ENCODE results near the gene UST. TPM values are rescaled to one million over a fixed set of nuclear protein-coding genes. Genes with fewer than 3 reads are reported as not detected.

UST gene
- total RNA-seq, 4 donors from 2014 or later: 16.7 to 19.5 (median 18.1) TPM

DNA sequence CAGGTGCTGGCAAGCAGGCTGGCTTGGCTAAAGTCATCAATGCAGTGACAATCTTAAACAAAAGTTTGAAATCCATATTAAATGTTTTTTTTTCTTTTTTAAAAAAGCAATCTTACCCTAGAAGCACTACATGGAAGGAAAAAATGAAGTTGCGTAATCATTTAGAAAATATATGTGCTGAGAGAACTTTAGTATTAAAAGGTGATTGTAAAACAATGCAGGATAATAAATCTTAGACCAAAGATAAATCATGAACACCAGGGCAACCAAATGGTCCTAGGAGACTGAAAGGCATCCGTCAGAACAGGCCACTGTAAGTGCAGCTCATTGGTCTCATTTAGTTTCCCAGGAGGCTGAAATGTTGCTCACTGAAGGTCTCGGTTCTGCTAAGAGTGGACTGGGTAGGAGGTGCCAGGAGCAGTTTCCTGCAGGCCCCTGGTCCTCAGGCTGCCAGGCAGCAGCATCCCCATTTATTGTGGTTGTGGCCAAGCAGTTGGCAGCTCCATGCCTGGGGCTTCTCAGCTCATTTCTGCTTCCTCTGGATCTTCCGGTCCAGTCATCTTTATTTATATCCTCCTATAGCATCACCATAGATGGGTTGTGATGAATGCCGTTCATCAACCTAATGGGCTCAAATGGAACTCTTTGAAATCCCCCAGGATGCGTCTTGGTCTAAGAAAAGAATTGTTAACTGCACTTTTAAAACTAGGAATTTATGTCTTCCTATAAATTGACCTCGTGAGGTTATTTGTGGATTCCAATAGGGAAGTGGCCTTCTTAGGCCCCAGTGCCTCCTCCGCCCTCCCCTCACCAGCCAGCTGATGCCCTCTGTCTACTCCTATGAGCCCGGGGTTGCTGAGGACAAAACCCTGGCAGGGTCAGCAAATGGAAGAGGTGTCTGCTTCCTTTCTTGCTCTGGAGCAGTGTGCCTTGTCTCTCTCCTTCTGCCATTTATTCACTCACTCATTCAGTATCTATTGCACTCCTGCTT is 269.0 kb downstream of the UST start:
- Histone ChIP-seq H3K27me3 (no peaks in the 10 kb centered on the region), H3K36me3 (peaks cover 10% of the 10 kb centered on the region), H3K9me3 (no peaks in the 10 kb centered on the region), H3K4me3 (no peak overlapping the region), H3K4me1 (no peaks in the 10 kb centered on the region), H3K27ac (no peak overlapping the region)
- TF ChIP-seq EP300 (IDR thresholded peaks at IDR 0.05) (no peak), POLR2A (IDR thresholded peaks at IDR 0.05) (no peak)
- no peak for DNase-seq (ENCODE audit: low spot score in 2 of 2)
- WGBS: 73% methylated on average over 9 of the region's 9 CpGs

DNA sequence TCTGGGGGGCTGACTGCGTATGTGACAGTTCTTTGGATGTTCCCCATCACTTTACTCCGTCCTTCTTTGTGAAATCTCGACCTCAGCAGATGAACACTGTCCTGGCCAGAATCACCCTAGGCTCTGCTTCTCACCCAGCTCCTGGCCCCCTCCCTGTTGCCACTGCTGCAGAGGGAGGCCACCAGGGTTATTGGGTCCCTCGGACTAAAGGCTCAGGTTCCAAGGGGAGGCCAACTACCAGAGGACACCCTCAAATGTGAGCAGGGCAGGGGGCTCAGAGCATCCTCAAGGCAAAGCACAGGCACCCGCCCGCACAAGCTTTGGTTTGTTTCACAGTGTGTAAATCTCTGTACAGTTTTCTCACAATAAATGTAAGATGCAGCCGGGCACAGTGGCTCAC is 269.9 kb downstream of the UST start:
- WGBS: 89% methylated on average over 4 of the region's 7 CpGs
- peaks cover 18% of the 10 kb centered on the region for H3K36me3 ChIP-seq
- H3K4me3 ChIP-seq: no peak overlapping the region
- no peaks in the 10 kb centered on the region for H3K9me3 ChIP-seq
- no peaks in the 10 kb centered on the region for H3K4me1 ChIP-seq
- no peaks in the 10 kb centered on the region for H3K27me3 ChIP-seq
- TF ChIP-seq CTCF (IDR thresholded peaks at IDR 0.05): no peak
- no peak for TF ChIP-seq POLR2AphosphoS5 (IDR thresholded peaks at IDR 0.05)
- no peak for TF ChIP-seq EP300 (IDR thresholded peaks at IDR 0.05)
- DNase-seq (ENCODE audit: low spot score in 2 of 2): no peak
- H3K27ac ChIP-seq: no peak overlapping the region

- no peak for DNase-seq (ENCODE audit: low spot score in 2 of 2)
- TF ChIP-seq POLR2AphosphoS5 (IDR thresholded peaks at IDR 0.05) (no peak), POLR2A (IDR thresholded peaks at IDR 0.05) (no peak), EP300 (IDR thresholded peaks at IDR 0.05) (no peak), CTCF (IDR thresholded peaks at IDR 0.05) (no peak)
- H3K27ac ChIP-seq: no peak overlapping the region
- no peak overlapping the region for H3K4me3 ChIP-seq
- H3K27me3 ChIP-seq: no peaks in the 10 kb centered on the region
- no peaks in the 10 kb centered on the region for H3K9me3 ChIP-seq
- 83% methylated on average over 3 of the region's 3 CpGs for WGBS
- no peaks in the 10 kb centered on the region for H3K4me1 ChIP-seq
- peaks cover 30% of the 10 kb centered on the region for H3K36me3 ChIP-seq
Measured at GRCh38 chr6:149020319-149020718, 273.5 kb downstream of the UST start.

DNA sequence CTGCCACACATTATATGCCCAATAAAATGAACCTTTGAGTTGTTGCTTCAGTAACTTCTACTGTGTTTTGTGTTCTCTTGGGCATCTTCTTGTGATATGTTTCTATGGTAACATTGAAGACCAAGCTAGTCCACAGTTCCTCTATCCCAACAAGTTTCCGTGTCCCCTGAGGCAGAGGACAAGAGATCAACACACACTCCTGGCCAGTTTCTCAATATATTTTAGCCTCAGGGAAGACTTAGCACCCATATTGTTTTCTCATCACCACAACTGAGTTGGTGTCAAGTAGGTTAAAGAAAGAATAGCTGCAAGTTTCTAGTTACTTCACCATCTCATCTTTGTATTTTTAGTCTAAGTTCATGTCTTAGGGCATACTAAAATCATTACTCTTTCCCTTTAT is 277.5 kb downstream of the UST start:
- Histone ChIP-seq H3K27ac (no peak overlapping the region), H3K4me3 (no peak overlapping the region), H3K9me3 (no peaks in the 10 kb centered on the region), H3K36me3 (peaks cover 26% of the 10 kb centered on the region), H3K27me3 (no peaks in the 10 kb centered on the region), H3K4me1 (no peaks in the 10 kb centered on the region)
- 70% methylated on average over 1 of the region's 1 CpG for WGBS
- no peak for TF ChIP-seq CTCF (IDR thresholded peaks at IDR 0.05)
- TF ChIP-seq EP300 (IDR thresholded peaks at IDR 0.05): no peak
- TF ChIP-seq POLR2AphosphoS5 (IDR thresholded peaks at IDR 0.05): no peak
- no peak for TF ChIP-seq POLR2A (IDR thresholded peaks at IDR 0.05)
- no peak for DNase-seq (ENCODE audit: low spot score in 2 of 2)

DNA sequence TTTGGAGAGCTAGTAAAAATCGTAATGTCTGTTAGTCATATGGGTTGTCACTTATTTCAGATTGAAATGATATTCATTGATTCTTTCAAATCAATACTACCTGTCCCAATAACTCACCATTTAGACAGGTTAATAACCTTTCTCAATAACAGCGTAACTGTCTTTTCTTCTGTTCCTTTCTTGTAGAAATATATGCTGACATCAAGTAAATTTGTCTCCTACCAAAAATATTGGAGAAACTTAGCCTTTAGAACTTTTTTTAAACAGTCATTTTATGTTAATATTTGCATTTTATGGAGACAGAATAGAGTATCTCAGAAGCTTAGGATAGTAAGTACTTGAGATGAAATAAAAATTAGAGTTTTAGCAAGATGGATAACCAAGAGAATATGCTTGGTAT is 278.2 kb downstream of the UST start:
- H3K9me3 ChIP-seq: no peaks in the 10 kb centered on the region
- no peak overlapping the region for H3K27ac ChIP-seq
- no peaks in the 10 kb centered on the region for H3K4me1 ChIP-seq
- 93% methylated on average over 2 of the region's 2 CpGs for WGBS
- H3K4me3 ChIP-seq: no peak overlapping the region
- no peak for TF ChIP-seq CTCF (IDR thresholded peaks at IDR 0.05)
- TF ChIP-seq EP300 (IDR thresholded peaks at IDR 0.05): no peak
- no peaks in the 10 kb centered on the region for H3K27me3 ChIP-seq
- peaks cover 22% of the 10 kb centered on the region for H3K36me3 ChIP-seq
- DNase-seq (ENCODE audit: low spot score in 2 of 2): no peak
